Caco-2 (cell line): ENCODE data around the gene DNAJA3. TPM values are rescaled to one million over a fixed set of nuclear protein-coding genes. Genes with fewer than 3 reads are reported as not detected.

Source experiments
- BruUV-seq: library from RNA; stranded (reverse); fragments of 400-500 nt; replicated peaks from 2 replicates; lab custom pipeline; 2021; lab: Mats Ljungman, UMichigan
- CTCF ChIA-PET: fragments of 300-600 bp; sonication (Branson Sonifier 250); formaldehyde crosslinking; loops from one replicate; lab custom pipeline; 2022; ENCODE audit warnings: antibody characterized with exemption; lab: Charles Lee
- POLR2A ChIA-PET: fragments of 300-600 bp; sonication (Branson Sonifier 250); formaldehyde crosslinking; loops from one replicate; lab custom pipeline; 2022; ENCODE audit warnings: antibody characterized with exemption; lab: Charles Lee
- DNase-seq, 2 experiments: peaks; one replicate each; pipeline versions ENCODE4 v3.0.0 to v3.0.0-alpha.2; 2020 to 2022
- H3K27me3 ChIP-seq: replicated peaks from 2 replicates; pipeline ENCODE4 v1.6.0; 2011; ENCODE audit warnings: low read length; ENCODE audit not compliant: control insufficient read depth, insufficient read depth
- H3K36me3 ChIP-seq: 2 replicates; pipeline ENCODE4 v1.5.1; 2011; ENCODE audit warnings: low read length; ENCODE audit not compliant: control insufficient read depth, insufficient read depth
- H3K4me1 ChIP-seq: fragments of 250-450 bp; sonication (Bioruptor Pico); 2 replicates; pipeline ENCODE4 v1.5.1; 2020; ENCODE audit warnings: mild to moderate bottlenecking
- H3K4me3 ChIP-seq: 2 replicates; pipeline ENCODE4 v1.5.1; 2011; ENCODE audit warnings: low read depth, mild to moderate bottlenecking, control low read depth, low read length
- H3K9me3 ChIP-seq: fragments of 250-450 bp; sonication (Bioruptor Pico); 2 replicates; pipeline ENCODE4 v1.5.1; 2020; ENCODE audit warnings: mild to moderate bottlenecking, moderate library complexity
- H3K27ac Mint-ChIP-seq: one replicate; pipeline ENCODE4 v1.8.0; 2022; ENCODE audit warnings: mixed read lengths; ENCODE audit not compliant: unreplicated experiment
- H3K27me3 Mint-ChIP-seq: one replicate; pipeline ENCODE4 v1.8.0; 2022; ENCODE audit warnings: mixed read lengths; ENCODE audit not compliant: insufficient read depth, unreplicated experiment
- H3K36me3 Mint-ChIP-seq: one replicate; pipeline ENCODE4 v1.8.0; 2022; ENCODE audit warnings: mild to moderate bottlenecking, mixed read lengths; ENCODE audit not compliant: insufficient read depth, unreplicated experiment
- H3K4me1 Mint-ChIP-seq: one replicate; pipeline ENCODE4 v1.8.0; 2022; ENCODE audit warnings: low read depth, mixed read lengths; ENCODE audit not compliant: unreplicated experiment
- H3K4me3 Mint-ChIP-seq: one replicate; pipeline ENCODE4 v1.8.0; 2022; ENCODE audit warnings: mild to moderate bottlenecking, moderate library complexity, mixed read lengths; ENCODE audit not compliant: unreplicated experiment
- H3K9me3 Mint-ChIP-seq: one replicate; pipeline ENCODE4 v1.8.0; 2022; ENCODE audit warnings: mixed read lengths; ENCODE audit not compliant: unreplicated experiment
- CTCF ChIP-seq, 2 experiments: fragments of 200-600 bp in 1 of 2; IDR thresholded peaks; 1 replicate in 1 of 2; 2 replicates in 1 of 2; pipeline versions ENCODE4 v1.5.1 to v1.8.0; 2011 to 2022; ENCODE audit warnings: antibody characterized with exemption in 1 of 2, control low read depth in 1 of 2, inconsistent platforms in 1 of 2, low read depth in 1 of 2, low read length in 1 of 2, mild to moderate bottlenecking in 1 of 2, moderate library complexity in 1 of 2; ENCODE audit not compliant: insufficient read depth in 1 of 2, severe bottlenecking in 1 of 2, unreplicated experiment in 1 of 2
- intact Hi-C: fragments of 100-400 bp; cut with micrococcal nuclease; formaldehyde crosslinking; loops from one replicate; pipeline ENCODE4 v1.10.0; 2022; ENCODE audit not compliant: unreplicated experiment
- total RNA-seq: library from RNA; stranded (reverse); gene quantifications from 2 replicates; pipeline ENCODE4 v1.2.3, GENCODE V29; 2022

The DNAJA3 gene
- total RNA-seq, 1 experiment from 2014 or later: 77.1 TPM

GRCh38 chr16:4471869-4472268, 46.2 kb downstream of the DNAJA3 start:
- POLR2A ChIA-PET: no interaction called here
- intact Hi-C loops: no loop called here
- CTCF ChIA-PET: no interaction called here

GRCh38 chr16:4472880-4473279, 47.2 kb downstream of the DNAJA3 start:
- CTCF ChIA-PET: no interaction called here
- no peaks in the 10 kb centered on the region for H3K27me3 Mint-ChIP-seq

More at GRCh38 chr16:4471869-4472268, 46.2 kb downstream of the DNAJA3 start:
- no peak for TF ChIP-seq CTCF (IDR thresholded peaks at IDR 0.05; ENCODE audit: insufficient read depth in 1 of 2, low read depth in 1 of 2, low read length in 1 of 2, severe bottlenecking in 1 of 2, unreplicated experiment in 1 of 2)
- BruUV-seq: no TSS peak
- Histone ChIP-seq H3K36me3 (0 out of 2 replicates have a peak, but pooled peaks cover 1% of the 10 kb centered on the region), H3K4me3 (no peak overlapping the region), H3K4me1 (peaks cover 5% of the 10 kb centered on the region), H3K9me3 (no peaks in the 10 kb centered on the region), H3K27me3 (no peaks in the 10 kb centered on the region)
- peaks cover 21% of the 10 kb centered on the region for H3K36me3 Mint-ChIP-seq
- H3K27ac Mint-ChIP-seq: no peak overlapping the region
- no peaks in the 10 kb centered on the region for H3K4me1 Mint-ChIP-seq
- H3K9me3 Mint-ChIP-seq: no peaks in the 10 kb centered on the region
- no peak overlapping the region for H3K4me3 Mint-ChIP-seq
- no peak for DNase-seq
- no peaks in the 10 kb centered on the region for H3K27me3 Mint-ChIP-seq

GRCh38 chr16:4474192-4474961, 48.7 kb downstream of the DNAJA3 start, which contains the start of gene NMRAL1:
Gene NMRAL1 (minus strand): TSS chr16:4474625. CDS start chr16:4474132, 493 bp downstream.
- peaks cover 10% of the 10 kb centered on the region for H3K36me3 Mint-ChIP-seq
- Histone ChIP-seq H3K4me1 (peaks cover 5% of the 10 kb centered on the region), H3K36me3 (no peaks in the 10 kb centered on the region), H3K27me3 (no peaks in the 10 kb centered on the region), H3K4me3 (peak within 1 kb of the TSS; percentile 68), H3K9me3 (no peaks in the 10 kb centered on the region)
- no peaks in the 10 kb centered on the region for H3K9me3 Mint-ChIP-seq
- H3K4me1 Mint-ChIP-seq: no peaks in the 10 kb centered on the region
- POLR2A ChIA-PET: interaction anchor here (1.0 kb wide), 1 partner anchor 294 kb away, joined by 4 read pairs; no protein-coding TSS in a partner anchor
- BruUV-seq: TSS peak; percentile 43
- CTCF ChIA-PET: interaction anchor here (0.6 kb wide), 1 partner anchor 11 kb away, joined by 4 read pairs; no protein-coding TSS in a partner anchor
- peak within 1 kb of the TSS; percentile 94 for H3K27ac Mint-ChIP-seq
- TF ChIP-seq CTCF (IDR thresholded peaks at IDR 0.05; ENCODE audit: insufficient read depth in 1 of 2, low read depth in 1 of 2, low read length in 1 of 2, severe bottlenecking in 1 of 2, unreplicated experiment in 1 of 2): peak in 1 of 2 experiments; percentile 5
- DNase-seq: peak; percentile 96 to 97
- peak within 1 kb of the TSS; percentile 90 for H3K4me3 Mint-ChIP-seq
- intact Hi-C loops: no loop called here
- no peaks in the 10 kb centered on the region for H3K27me3 Mint-ChIP-seq

More at GRCh38 chr16:4472880-4473279, 47.2 kb downstream of the DNAJA3 start:
- no TSS peak for BruUV-seq
- intact Hi-C loops: no loop called here
- TF ChIP-seq CTCF (IDR thresholded peaks at IDR 0.05; ENCODE audit: insufficient read depth in 1 of 2, low read depth in 1 of 2, low read length in 1 of 2, severe bottlenecking in 1 of 2, unreplicated experiment in 1 of 2): no peak
- POLR2A ChIA-PET: no interaction called here
- no peaks in the 10 kb centered on the region for H3K4me1 Mint-ChIP-seq
- no peaks in the 10 kb centered on the region for H3K27me3 ChIP-seq
- DNase-seq: no peak
- H3K4me1 ChIP-seq: peaks cover 5% of the 10 kb centered on the region
- no peaks in the 10 kb centered on the region for H3K9me3 Mint-ChIP-seq
- 0 out of 2 replicates have a peak, but pooled peaks cover 1% of the 10 kb centered on the region for H3K36me3 ChIP-seq
- H3K4me3 ChIP-seq: no peak overlapping the region
- no peaks in the 10 kb centered on the region for H3K9me3 ChIP-seq
- H3K27ac Mint-ChIP-seq: peak overlapping the region; percentile 94
- peaks cover 16% of the 10 kb centered on the region for H3K36me3 Mint-ChIP-seq
- peak overlapping the region; percentile 90 for H3K4me3 Mint-ChIP-seq
